NT2/D1 (cell line): ENCODE measurements around the gene KRTCAP2.

Source experiments
- SUZ12 ChIP-seq: IDR thresholded peaks from 2 replicates; pipeline ENCODE4 v1.6.1; 2011; ENCODE audit not compliant: insufficient read length, insufficient read depth; ENCODE audit errors: extremely low read depth
- YY1 ChIP-seq: IDR thresholded peaks from 2 replicates; pipeline ENCODE4 v1.6.1; 2011; ENCODE audit not compliant: insufficient read length, insufficient read depth
- ZNF274 ChIP-seq: IDR thresholded peaks from 2 replicates; pipeline ENCODE4 v1.6.1; 2011; ENCODE audit warnings: mild to moderate bottlenecking, low read depth, low read length

DNA sequence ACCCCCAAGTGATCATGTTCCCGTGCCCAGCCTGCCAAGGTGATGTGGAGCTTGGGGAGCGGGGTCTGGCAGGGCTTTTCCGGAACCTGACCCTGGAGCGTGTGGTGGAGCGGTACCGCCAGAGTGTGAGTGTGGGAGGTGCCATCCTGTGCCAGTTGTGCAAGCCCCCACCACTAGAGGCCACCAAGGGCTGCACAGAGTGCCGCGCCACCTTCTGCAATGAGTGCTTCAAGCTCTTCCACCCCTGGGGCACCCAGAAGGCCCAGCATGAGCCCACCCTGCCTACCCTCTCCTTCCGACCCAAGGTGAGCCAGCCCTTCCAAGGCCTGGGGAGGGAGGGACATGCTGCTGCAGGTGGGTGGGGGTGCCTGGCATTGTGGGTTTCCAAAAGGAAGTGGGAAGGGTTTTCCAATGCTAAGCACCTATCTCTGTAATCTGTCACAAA, 2.8 kb upstream of the KRTCAP2 start:
- TF ChIP-seq ZNF274, result no peak
- no peak for TF ChIP-seq YY1
- no peak for TF ChIP-seq SUZ12
